ENCODE results near the gene EEF1G. TPM values are rescaled to one million over a fixed set of nuclear protein-coding genes. Genes with fewer than 3 reads are reported as not detected.

The EEF1G gene
- total and polyA plus RNA-seq, 2 of the 13 experiments (the other 11 are each of a cell fraction or from before 2014, with no cell fraction given), result 1,787 to 2,144 TPM

DNA sequence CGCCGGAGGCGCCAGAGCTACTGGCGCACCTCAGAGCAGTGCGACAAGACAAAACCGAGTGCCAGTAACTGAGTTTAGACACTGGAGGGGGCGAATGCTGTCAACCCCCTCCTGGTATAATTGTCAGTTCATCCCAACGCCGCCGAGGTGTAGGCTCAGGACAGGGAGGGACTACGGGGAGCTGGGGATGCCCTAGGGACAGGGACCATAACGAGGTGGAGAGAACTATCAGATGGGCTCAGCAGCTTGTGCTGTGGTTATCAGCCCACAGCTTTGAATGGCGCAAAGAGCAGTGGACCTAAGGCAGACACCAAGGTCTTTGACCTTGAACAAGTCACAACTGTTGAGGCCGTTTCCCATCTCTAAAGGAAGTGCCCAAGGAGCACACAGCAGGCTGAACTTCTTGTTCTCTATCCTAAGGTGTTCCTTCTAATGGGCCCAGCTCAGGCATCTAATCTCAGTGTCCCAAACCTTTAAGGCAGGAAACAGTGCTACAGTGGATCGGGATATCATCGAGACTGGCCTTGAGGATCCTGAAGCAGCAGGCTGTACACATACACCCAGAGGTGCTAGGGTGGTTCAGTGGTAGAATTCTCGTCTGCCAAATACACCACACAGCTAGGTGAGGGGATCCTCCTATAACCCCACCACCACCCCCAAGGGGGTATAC, 18.6 kb upstream of the EEF1G start (continued):
- TF ChIP-seq MTERF4 (CRISPR knock-in tag; IDR thresholded peaks at IDR 0.05), result no peak
- TF ChIP-seq TCF7L2 (IDR thresholded peaks at IDR 0.05; ENCODE audit: low read depth, low read length), result no peak
- no peak for TF ChIP-seq NAIF1 (CRISPR knock-in tag; IDR thresholded peaks at IDR 0.05; ENCODE audit: borderline replicate concordance)
- no peak for TF ChIP-seq PRDM4 (CRISPR knock-in tag; IDR thresholded peaks at IDR 0.05; ENCODE audit: borderline replicate concordance)
- TF ChIP-seq ZNF326 (CRISPR knock-in tag; IDR thresholded peaks at IDR 0.05; ENCODE audit: borderline replicate concordance), result no peak
- TF ChIP-seq, protein P1, sequence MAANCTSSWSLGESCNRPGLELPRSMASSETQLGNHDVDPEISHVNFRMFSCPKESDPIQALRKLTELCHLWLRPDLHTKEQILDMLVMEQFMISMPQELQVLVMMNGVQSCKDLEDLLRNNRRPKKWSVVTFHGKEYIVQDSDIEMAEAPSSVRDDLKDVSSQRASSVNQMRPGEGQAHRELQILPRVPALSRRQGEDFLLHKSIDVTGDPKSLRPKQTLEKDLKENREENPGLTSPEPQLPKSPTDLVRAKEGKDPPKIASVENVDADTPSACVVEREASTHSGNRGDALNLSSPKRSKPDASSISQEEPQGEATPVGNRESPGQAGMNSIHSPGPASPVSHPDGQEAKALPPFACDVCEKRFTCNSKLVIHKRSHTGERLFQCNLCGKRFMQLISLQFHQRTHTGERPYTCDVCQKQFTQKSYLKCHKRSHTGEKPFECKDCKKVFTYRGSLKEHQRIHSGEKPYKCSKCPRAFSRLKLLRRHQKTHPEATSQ (CRISPR knock-in tag; IDR thresholded peaks at IDR 0.05; ENCODE audit: borderline replicate concordance), result no peak
- no peak for TF ChIP-seq SMARCC2 (IDR thresholded peaks at IDR 0.05)
- no peak for TF ChIP-seq THAP8 (CRISPR knock-in tag; IDR thresholded peaks at IDR 0.05; ENCODE audit: borderline replicate concordance)
- TF ChIP-seq SOX13 (IDR thresholded peaks at IDR 0.05), result no peak
- no peak for TF ChIP-seq SOX13 (CRISPR knock-in tag; conservative IDR thresholded peaks at IDR 0.05 in 1 of 2, IDR thresholded peaks at IDR 0.05 in 1 of 2)
- no peak for TF ChIP-seq SAP130 (CRISPR knock-in tag; IDR thresholded peaks at IDR 0.05; ENCODE audit: low read depth)
- no peak for TF ChIP-seq ZNF263 (CRISPR knock-in tag; IDR thresholded peaks at IDR 0.05)
- TF ChIP-seq ARHGAP35 (CRISPR knock-in tag; IDR thresholded peaks at IDR 0.05; ENCODE audit: borderline replicate concordance), result no peak
- TF ChIP-seq MAZ (IDR thresholded peaks at IDR 0.05; ENCODE audit: borderline replicate concordance, low read depth, low read length), result no peak
- TF ChIP-seq MAZ (CRISPR knock-in tag; IDR thresholded peaks at IDR 0.05; ENCODE audit: low read depth), result no peak
- no peak; the same call in 1 of the 2 replicates for TF ChIP-seq ZC3H4 (CRISPR knock-in tag; IDR thresholded peaks at IDR 0.05; ENCODE audit: borderline replicate concordance)
- TF ChIP-seq, protein P2, sequence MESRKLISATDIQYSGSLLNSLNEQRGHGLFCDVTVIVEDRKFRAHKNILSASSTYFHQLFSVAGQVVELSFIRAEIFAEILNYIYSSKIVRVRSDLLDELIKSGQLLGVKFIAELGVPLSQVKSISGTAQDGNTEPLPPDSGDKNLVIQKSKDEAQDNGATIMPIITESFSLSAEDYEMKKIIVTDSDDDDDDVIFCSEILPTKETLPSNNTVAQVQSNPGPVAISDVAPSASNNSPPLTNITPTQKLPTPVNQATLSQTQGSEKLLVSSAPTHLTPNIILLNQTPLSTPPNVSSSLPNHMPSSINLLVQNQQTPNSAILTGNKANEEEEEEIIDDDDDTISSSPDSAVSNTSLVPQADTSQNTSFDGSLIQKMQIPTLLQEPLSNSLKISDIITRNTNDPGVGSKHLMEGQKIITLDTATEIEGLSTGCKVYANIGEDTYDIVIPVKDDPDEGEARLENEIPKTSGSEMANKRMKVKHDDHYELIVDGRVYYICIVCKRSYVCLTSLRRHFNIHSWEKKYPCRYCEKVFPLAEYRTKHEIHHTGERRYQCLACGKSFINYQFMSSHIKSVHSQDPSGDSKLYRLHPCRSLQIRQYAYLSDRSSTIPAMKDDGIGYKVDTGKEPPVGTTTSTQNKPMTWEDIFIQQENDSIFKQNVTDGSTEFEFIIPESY (CRISPR knock-in tag; IDR thresholded peaks at IDR 0.05), result no peak
- TF ChIP-seq NFE2L2 (IDR thresholded peaks at IDR 0.05; ENCODE audit: low read length), result no peak

Measured in HepG2 (cell line).